HG02642 (cell line): Measurements from ENCODE around the gene TNNT1.
"Not testable (repeated sequence)": the region's sequence is repeated elsewhere in the genome, so short reads cannot be mapped to it uniquely, and the experiment has no call there.

Experiments
- ATAC-seq: cut with Tn5 transposase; IDR thresholded peaks from one replicate; pipeline ENCODE4 v1.9.1; 2021; ENCODE audit warnings: mild to moderate bottlenecking; ENCODE audit not compliant: unreplicated experiment, poor library complexity

TNNT1 gene

GRCh38 chr19:55171440-55171839 is 22.4 kb upstream of the TNNT1 start:
- no peak for ATAC-seq

GRCh38 chr19:55169136-55169535 is 20.1 kb upstream of the TNNT1 start:
- ATAC-seq: no peak

GRCh38 chr19:55166530-55167268 is 17.7 kb upstream of the TNNT1 start, which contains the start of gene DNAAF3:
DNAAF3 (minus strand) TSS chr19:55166613; CDS start chr19:55166413, 200 bp downstream.
- ATAC-seq: peak; percentile 82

GRCh38 chr19:55165952-55166529 is 17.0 kb upstream of the TNNT1 start:
- peak; percentile 17 for ATAC-seq

GRCh38 chr19:55161571-55162322 is 12.7 kb upstream of the TNNT1 start:
- no peak for ATAC-seq

GRCh38 chr19:55160986-55161365 is 12.0 kb upstream of the TNNT1 start:
- ATAC-seq: no peak

- ATAC-seq: peak; percentile 69
Observed at GRCh38 chr19:55160128-55160985, 11.4 kb upstream of the TNNT1 start.

GRCh38 chr19:55158848-55159749 is 10.1 kb upstream of the TNNT1 start:
- no peak for ATAC-seq

GRCh38 chr19:55158423-55158822 is 9.4 kb upstream of the TNNT1 start:
- no peak for ATAC-seq

GRCh38 chr19:55157064-55157908 is 8.3 kb upstream of the TNNT1 start, which contains the start of gene TNNI3:
TNNI3 (minus strand) TSS chr19:55157732; CDS start chr19:55157589, 143 bp downstream.
- ATAC-seq: no peak

GRCh38 chr19:55156202-55157063 is 7.4 kb upstream of the TNNT1 start:
- no peak for ATAC-seq

- ATAC-seq: not testable (repeated sequence)
Observed at GRCh38 chr19:55155784-55156183, 6.8 kb upstream of the TNNT1 start.

GRCh38 chr19:55153652-55154264 is 4.8 kb upstream of the TNNT1 start:
- no peak for ATAC-seq

GRCh38 chr19:55152017-55152416 is 3.0 kb upstream of the TNNT1 start:
- no peak for ATAC-seq

GRCh38 chr19:55147545-55148251 is 1.3 kb downstream of the TNNT1 start:
- no peak for ATAC-seq

- ATAC-seq: no peak
Observed at GRCh38 chr19:55146705-55147273, 2.2 kb downstream of the TNNT1 start.
